H9 (cell line): ENCODE results near the gene SLC6A8. TPM values are rescaled to one million over a fixed set of nuclear protein-coding genes. Genes with fewer than 3 reads are reported as not detected.

Experiments used
- DNase-seq: peaks from one replicate; pipeline ENCODE4 v3.0.0-alpha.2; 2017
- H2AFZ ChIP-seq: one replicate; pipeline ENCODE4 v1.6.1; 2013; ENCODE audit warnings: mild to moderate bottlenecking, low read length, control low read depth, moderate library complexity
- H2AK5ac ChIP-seq: 2 replicates; pipeline ENCODE4 v1.6.1; 2013; ENCODE audit warnings: low read length, control low read depth, mixed read lengths; ENCODE audit not compliant: insufficient read length
- H2BK120ac ChIP-seq: one replicate; pipeline ENCODE4 v1.6.1; 2013; ENCODE audit warnings: low read depth, mild to moderate bottlenecking, low read length, control low read depth, inconsistent platforms; ENCODE audit not compliant: poor library complexity, severe bottlenecking
- H2BK12ac ChIP-seq: 2 replicates; pipeline ENCODE4 v1.6.1; 2013; ENCODE audit warnings: low read length, control low read depth, mixed read lengths, low read depth; ENCODE audit not compliant: insufficient read length
- H2BK15ac ChIP-seq: 2 replicates; pipeline ENCODE4 v1.6.1; 2013; ENCODE audit warnings: low read depth, low read length, control low read depth
- H2BK20ac ChIP-seq: one replicate; pipeline ENCODE4 v1.6.1; 2013; ENCODE audit warnings: low read depth, mild to moderate bottlenecking, low read length, control low read depth, inconsistent platforms; ENCODE audit not compliant: poor library complexity, severe bottlenecking
- H2BK5ac ChIP-seq: 2 replicates; pipeline ENCODE4 v1.6.1; 2013; ENCODE audit warnings: low read length, control low read depth, mixed read lengths; ENCODE audit not compliant: insufficient read length
- H3K14ac ChIP-seq: 2 replicates; pipeline ENCODE4 v1.6.1; 2013; ENCODE audit warnings: low read length, control low read depth; ENCODE audit not compliant: insufficient read depth
- H3K18ac ChIP-seq: 2 replicates; pipeline ENCODE4 v1.6.1; 2013; ENCODE audit warnings: low read depth, mild to moderate bottlenecking, mixed read lengths, low read length, control low read depth; ENCODE audit not compliant: insufficient read length
- H3K23ac ChIP-seq: 2 replicates; pipeline ENCODE4 v1.6.1; 2013; ENCODE audit warnings: low read length, control low read depth, mixed read lengths, low read depth; ENCODE audit not compliant: insufficient read length
- H3K23me2 ChIP-seq: 2 replicates; pipeline ENCODE4 v1.6.1; 2013; ENCODE audit warnings: low read depth, mild to moderate bottlenecking, mixed read lengths, low read length, control low read depth; ENCODE audit not compliant: insufficient read length, poor library complexity, severe bottlenecking
- H3K27ac ChIP-seq: 2 replicates; pipeline ENCODE4 v1.5.1; 2013; ENCODE audit warnings: low read length, control low read depth, mixed read lengths, low read depth; ENCODE audit not compliant: insufficient read length
- H3K27me3 ChIP-seq: 2 replicates; pipeline ENCODE4 v1.6.1; 2013; ENCODE audit warnings: low read length, control low read depth, inconsistent platforms; ENCODE audit not compliant: insufficient read depth
- H3K4ac ChIP-seq: 2 replicates; pipeline ENCODE4 v1.6.1; 2013; ENCODE audit warnings: low read depth, mild to moderate bottlenecking, control low read depth, inconsistent platforms, low read length, moderate library complexity
- H3K4me1 ChIP-seq: 2 replicates; pipeline ENCODE4 v1.6.1; 2013; ENCODE audit warnings: low read length, control low read depth, inconsistent platforms; ENCODE audit not compliant: insufficient read depth
- H3K4me2 ChIP-seq: 2 replicates; pipeline ENCODE4 v1.6.1; 2013; ENCODE audit warnings: low read length, control low read depth, mixed read lengths; ENCODE audit not compliant: insufficient read length, insufficient read depth
- H3K56ac ChIP-seq: 2 replicates; pipeline ENCODE4 v1.6.1; 2013; ENCODE audit warnings: low read depth, mild to moderate bottlenecking, mixed read lengths, low read length, control low read depth; ENCODE audit not compliant: insufficient read length
- H3K79me1 ChIP-seq: 2 replicates; pipeline ENCODE4 v1.6.1; 2013; ENCODE audit warnings: low read depth, mild to moderate bottlenecking, moderate library complexity, low read length, control low read depth, inconsistent platforms; ENCODE audit not compliant: insufficient read depth, poor library complexity, severe bottlenecking
- H3K79me2 ChIP-seq: 2 replicates; pipeline ENCODE4 v1.6.1; 2013; ENCODE audit warnings: low read length, control low read depth, inconsistent platforms; ENCODE audit not compliant: insufficient read depth
- H3K9ac ChIP-seq: 2 replicates; pipeline ENCODE4 v1.6.1; 2013; ENCODE audit warnings: low read length, control low read depth, mixed read lengths; ENCODE audit not compliant: insufficient read length; ENCODE audit errors: extremely low read depth
- H3K9me3 ChIP-seq: one replicate; pipeline ENCODE4 v1.6.1; 2013; ENCODE audit warnings: low read depth, low read length, inconsistent platforms; ENCODE audit not compliant: control insufficient read depth
- H3T11ph ChIP-seq: one replicate; pipeline ENCODE4 v1.6.1; 2013; ENCODE audit warnings: mild to moderate bottlenecking, low read length, control low read depth, inconsistent platforms
- H4K20me1 ChIP-seq: one replicate; pipeline ENCODE4 v1.6.1; 2013; ENCODE audit not compliant: control insufficient read depth, insufficient read length, insufficient read depth
- H4K5ac ChIP-seq: 2 replicates; pipeline ENCODE4 v1.6.1; 2013; ENCODE audit warnings: low read depth, mild to moderate bottlenecking, mixed read lengths, low read length, control low read depth; ENCODE audit not compliant: insufficient read length
- H4K8ac ChIP-seq: replicated peaks from 2 replicates; pipeline ENCODE4 v1.6.1; 2013; ENCODE audit warnings: low read length, control low read depth, mixed read lengths, low read depth; ENCODE audit not compliant: insufficient read length
- H4K91ac ChIP-seq: 2 replicates; pipeline ENCODE4 v1.6.1; 2013; ENCODE audit warnings: low read depth, mild to moderate bottlenecking, moderate library complexity, mixed read lengths, low read length, control low read depth; ENCODE audit not compliant: insufficient read length
- H3K27ac Mint-ChIP-seq, 3 experiments: 2 replicates in 2 of 3; 3 replicates in 1 of 3; pipeline ENCODE4 v1.8.0; 2020 to 2021; ENCODE audit warnings: mixed read lengths in 3 of 3, mild to moderate bottlenecking in 1 of 3, moderate library complexity in 1 of 3
- H3K27me3 Mint-ChIP-seq: 2 replicates; pipeline ENCODE4 v1.8.0; 2021; ENCODE audit warnings: low read depth, mild to moderate bottlenecking, moderate library complexity, mixed read lengths
- H3K36me3 Mint-ChIP-seq, 3 experiments: 2 replicates in 2 of 3; 3 replicates in 1 of 3; pipeline ENCODE4 v1.8.0; 2020 to 2021; ENCODE audit warnings: low read depth in 3 of 3, mixed read lengths in 3 of 3; ENCODE audit not compliant: insufficient read depth in 1 of 3
- H3K4me1 Mint-ChIP-seq, 2 experiments: 2 replicates each; pipeline ENCODE4 v1.8.0; 2020; ENCODE audit warnings: mixed read lengths in 2 of 2
- H3K4me3 Mint-ChIP-seq, 2 experiments: 2 replicates in 1 of 2; 3 replicates in 1 of 2; pipeline ENCODE4 v1.8.0; 2020 to 2021; ENCODE audit warnings: mild to moderate bottlenecking in 2 of 2, mixed read lengths in 2 of 2, moderate library complexity in 1 of 2
- H3K9me3 Mint-ChIP-seq, 2 experiments: 2 replicates in 1 of 2; 3 replicates in 1 of 2; pipeline ENCODE4 v1.8.0; 2020; ENCODE audit warnings: mild to moderate bottlenecking in 2 of 2, mixed read lengths in 2 of 2, moderate library complexity in 1 of 2
- WGBS: extraction: QIAGEN DNeasy Blood & Tissue Kit; methylation state at CpG from one replicate; pipeline ENCODE4 v1.1.7; 2013; ENCODE audit warnings: missing lambda C conversion rate, low lambda C conversion rate, mixed read lengths; ENCODE audit not compliant: insufficient read length; ENCODE audit errors: extremely low coverage; 5-methylcytosine and 5-hydroxymethylcytosine counted together
- total RNA-seq: library from RNA; stranded (reverse); gene quantifications from 2 replicates; pipeline ENCODE4 v1.2.1, GENCODE V29; 2021
- TF ChIP-seq, protein P1 (sequence below): fragments of 200-600 bp; sonication (generic); conservative IDR thresholded peaks from 3 replicates; pipeline ENCODE4 v1.8.0; 2021; ENCODE audit warnings: antibody characterized with exemption, mild to moderate bottlenecking

Gene SLC6A8
- total RNA-seq, 1 experiment from 2014 or later, result 229 TPM

DNA sequence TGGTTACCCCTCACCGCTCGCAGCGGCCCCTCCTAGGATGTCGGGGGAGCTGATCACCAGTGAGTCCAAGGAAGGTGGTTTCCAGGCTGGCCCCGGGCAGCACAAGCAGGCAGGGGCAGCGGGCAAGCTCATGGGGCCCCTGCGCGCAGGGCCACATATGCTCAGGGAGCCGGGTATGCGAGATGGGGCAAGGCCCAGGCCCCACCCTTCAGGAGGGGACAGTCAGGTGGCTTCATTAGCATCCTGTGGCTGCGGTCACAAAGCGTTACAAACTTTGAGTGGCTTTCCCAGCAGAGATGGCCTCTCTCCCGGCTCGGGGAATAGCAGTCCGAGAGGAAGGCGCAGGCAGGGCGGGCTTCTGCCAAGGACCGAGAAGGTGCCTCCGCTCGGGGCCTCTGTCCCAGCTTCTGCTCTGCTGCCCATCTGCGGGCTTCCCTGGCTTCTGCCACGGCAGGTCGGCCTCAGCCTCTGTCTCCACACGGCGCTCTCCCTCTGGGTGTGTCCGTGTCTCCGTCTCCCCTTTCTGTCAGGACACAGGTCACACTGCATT lies 50.4 kb downstream of the SLC6A8 start:
- peaks cover 18% of the 10 kb centered on the region for H3K9me3 ChIP-seq
- H2BK12ac ChIP-seq, result no peak overlapping the region
- H3K79me2 ChIP-seq, result no peaks in the 10 kb centered on the region
- no peak overlapping the region for H3T11ph ChIP-seq
- H2BK5ac ChIP-seq, result no peak overlapping the region
- Mint-ChIP-seq H3K36me3 (peaks cover 7 to 27% (median 13%) of the 10 kb centered on the region in 3 experiments; a peak in 6 of 7 replicates), H3K9me3 (peaks cover 75 to 84% of the 10 kb centered on the region in 2 experiments), H3K27me3 (no peaks in the 10 kb centered on the region), H3K4me1 (peaks cover 7 to 8% of the 10 kb centered on the region in 2 experiments), H3K4me3 (no peak overlapping the region; a peak in 1 of 5 replicates), H3K27ac (no peak overlapping the region; a peak in 1 of 7 replicates)
- H3K4me1 ChIP-seq, result no peaks in the 10 kb centered on the region
- H3K27ac ChIP-seq, result no peak overlapping the region
- no CpG with 5 or more reads among the region's 27 CpGs for WGBS
- no peak overlapping the region for H3K4me2 ChIP-seq
- H2AFZ ChIP-seq, result no peak overlapping the region
- H3K23ac ChIP-seq, result no peak overlapping the region
- no peak overlapping the region for H2BK20ac ChIP-seq
- H3K56ac ChIP-seq, result no peak overlapping the region
- H3K18ac ChIP-seq, result no peak overlapping the region
- H3K79me1 ChIP-seq, result no peaks in the 10 kb centered on the region
- no peak overlapping the region for H3K9ac ChIP-seq
- H3K4ac ChIP-seq, result no peak overlapping the region
- no peak overlapping the region for H3K14ac ChIP-seq
- H3K23me2 ChIP-seq, result no peaks in the 10 kb centered on the region
- no peak overlapping the region for H2BK15ac ChIP-seq
- TF ChIP-seq, protein P1, sequence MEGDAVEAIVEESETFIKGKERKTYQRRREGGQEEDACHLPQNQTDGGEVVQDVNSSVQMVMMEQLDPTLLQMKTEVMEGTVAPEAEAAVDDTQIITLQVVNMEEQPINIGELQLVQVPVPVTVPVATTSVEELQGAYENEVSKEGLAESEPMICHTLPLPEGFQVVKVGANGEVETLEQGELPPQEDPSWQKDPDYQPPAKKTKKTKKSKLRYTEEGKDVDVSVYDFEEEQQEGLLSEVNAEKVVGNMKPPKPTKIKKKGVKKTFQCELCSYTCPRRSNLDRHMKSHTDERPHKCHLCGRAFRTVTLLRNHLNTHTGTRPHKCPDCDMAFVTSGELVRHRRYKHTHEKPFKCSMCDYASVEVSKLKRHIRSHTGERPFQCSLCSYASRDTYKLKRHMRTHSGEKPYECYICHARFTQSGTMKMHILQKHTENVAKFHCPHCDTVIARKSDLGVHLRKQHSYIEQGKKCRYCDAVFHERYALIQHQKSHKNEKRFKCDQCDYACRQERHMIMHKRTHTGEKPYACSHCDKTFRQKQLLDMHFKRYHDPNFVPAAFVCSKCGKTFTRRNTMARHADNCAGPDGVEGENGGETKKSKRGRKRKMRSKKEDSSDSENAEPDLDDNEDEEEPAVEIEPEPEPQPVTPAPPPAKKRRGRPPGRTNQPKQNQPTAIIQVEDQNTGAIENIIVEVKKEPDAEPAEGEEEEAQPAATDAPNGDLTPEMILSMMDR, result no peak
- no peak overlapping the region for H4K91ac ChIP-seq
- H4K8ac ChIP-seq, result no peak overlapping the region
- no peak overlapping the region for H4K5ac ChIP-seq
- no peak overlapping the region for H2BK120ac ChIP-seq
- H4K20me1 ChIP-seq, result no peaks in the 10 kb centered on the region
- H2AK5ac ChIP-seq, result no peak overlapping the region
- DNase-seq, result no peak
- H3K27me3 ChIP-seq, result no peaks in the 10 kb centered on the region
